Transverse colon (tissue), 3 donors: Measurements from ENCODE around the gene KAT8.
"Not testable (repeated sequence)": the region's sequence is repeated elsewhere in the genome, so short reads cannot be mapped to it uniquely, and the experiment has no call there.

Experiments used
- CTCF ChIP-seq, 5 experiments: fragments of 200-600 bp in 3 of 5; fragments of 450-650 bp in 2 of 5; sonication (generic) in 3 of 5; IDR thresholded peaks; 1 replicate in 2 of 5; 2 replicates in 3 of 5; pipeline ENCODE4 v1.5.1; 2016 to 2017; ENCODE audit warnings: antibody characterized with exemption in 5 of 5, inconsistent platforms in 3 of 5, mild to moderate bottlenecking in 2 of 5, moderate library complexity in 1 of 5
- EP300 ChIP-seq: sonication (generic); formaldehyde crosslinking; IDR thresholded peaks from one replicate; pipeline ENCODE4 v1.6.1; 2017; ENCODE audit warnings: antibody characterized with exemption, low read depth

- TF ChIP-seq CTCF (IDR thresholded peaks at IDR 0.05); EP300: not testable (repeated sequence)
Measured at GRCh38 chr16:31144418-31144817, 27.0 kb downstream of the KAT8 start.
